ENCODE results near the gene SPTSSA.

- TF ChIP-seq CTCF (IDR thresholded peaks at IDR 0.05; ENCODE audit: insufficient read depth, low read length, poor library complexity, severe bottlenecking) (no peak), EZH2phosphoT487 (conservative IDR thresholded peaks at IDR 0.05; ENCODE audit: low read length) (no peak)
These were observed 17.7 kb upstream of the SPTSSA start for GRCh38 chr14:34479694-34480093.
